ENCODE measurements around the gene GFRAL. TPM values are rescaled to one million over a fixed set of nuclear protein-coding genes. Genes with fewer than 3 reads are reported as not detected.

Gene GFRAL
- polyA plus RNA-seq, 1 donor, result 0.04 TPM

DNA sequence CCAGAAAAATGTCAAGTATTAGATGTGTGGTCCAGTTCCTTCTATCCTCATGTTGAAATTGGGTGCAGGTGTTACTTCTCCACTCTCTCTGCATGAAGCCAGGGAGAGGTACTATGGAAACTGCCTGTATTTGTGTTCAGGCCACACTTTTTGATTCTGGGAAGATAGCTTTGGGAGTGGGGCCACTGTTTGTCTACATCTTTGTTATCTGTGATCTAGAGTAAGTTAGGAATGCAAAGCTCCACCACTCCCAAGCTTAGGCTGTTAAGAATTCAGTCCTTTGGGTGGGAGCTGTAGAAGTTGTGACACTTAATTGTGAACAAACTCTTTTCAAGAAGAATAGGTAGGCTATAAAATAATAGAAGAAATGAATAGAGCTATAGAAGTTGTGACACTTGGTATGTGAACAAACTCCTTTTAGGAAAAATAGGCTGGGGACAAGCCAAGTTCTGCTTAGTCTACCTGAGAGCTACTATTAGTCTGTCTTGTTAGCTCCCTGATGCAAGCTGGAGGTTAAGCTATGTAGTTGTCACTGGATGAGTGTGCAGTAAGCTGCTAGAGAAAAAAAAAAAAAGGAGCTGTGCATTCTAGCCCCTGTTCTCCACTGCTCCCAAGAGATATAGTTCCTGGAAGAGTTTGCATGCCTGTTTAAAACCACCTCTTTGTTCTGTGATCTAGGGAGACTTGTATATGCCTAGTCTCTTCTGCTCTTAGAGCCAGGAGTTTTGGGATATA is 7.1 kb upstream of the GFRAL start:
- Histone ChIP-seq H3K27ac (ENCODE audit: low read length) (no peak overlapping the region), H3K27me3 (ENCODE audit: control insufficient read depth, insufficient read depth, low read length) (no peaks in the 10 kb centered on the region), H3K9me3 (ENCODE audit: control insufficient read depth, low read depth, low read length) (no peaks in the 10 kb centered on the region), H3K4me3 (ENCODE audit: low read length) (no peak overlapping the region), H3K36me3 (ENCODE audit: control insufficient read depth, insufficient read depth, low read length) (no peaks in the 10 kb centered on the region), H3K4me1 (ENCODE audit: control insufficient read depth, insufficient read depth, low read length) (no peaks in the 10 kb centered on the region)
- DNase-seq, result no peak

DNA sequence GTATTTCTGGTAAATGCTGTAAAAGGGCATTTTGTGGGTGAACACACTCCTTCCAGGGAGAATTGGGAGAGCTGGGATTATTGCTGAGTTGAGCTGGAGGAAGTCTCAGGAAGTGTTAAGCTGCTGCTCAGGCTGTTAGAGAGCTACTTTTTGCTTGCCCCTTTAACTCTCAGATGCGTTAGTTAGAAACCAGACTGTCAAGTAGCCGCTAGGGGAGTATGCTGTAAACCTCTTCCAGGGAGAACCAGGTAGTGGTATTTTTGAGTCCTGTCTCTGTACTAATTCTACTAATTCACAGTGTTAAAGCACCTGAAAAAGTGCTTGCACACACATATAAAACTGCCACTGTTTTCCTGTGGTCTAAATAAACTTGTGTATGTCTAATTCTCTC is 6.6 kb upstream of the GFRAL start:
- Histone ChIP-seq H3K27me3 (ENCODE audit: control insufficient read depth, insufficient read depth, low read length) (no peaks in the 10 kb centered on the region), H3K4me3 (ENCODE audit: low read length) (no peak overlapping the region), H3K4me1 (ENCODE audit: control insufficient read depth, insufficient read depth, low read length) (no peaks in the 10 kb centered on the region), H3K36me3 (ENCODE audit: control insufficient read depth, insufficient read depth, low read length) (no peaks in the 10 kb centered on the region), H3K9me3 (ENCODE audit: control insufficient read depth, low read depth, low read length) (no peaks in the 10 kb centered on the region), H3K27ac (ENCODE audit: low read length) (no peak overlapping the region)
- no CpG with 5 or more reads among the region's 2 CpGs for WGBS (ENCODE audit: insufficient coverage, low lambda C conversion rate)
- DNase-seq, result no peak

DNA sequence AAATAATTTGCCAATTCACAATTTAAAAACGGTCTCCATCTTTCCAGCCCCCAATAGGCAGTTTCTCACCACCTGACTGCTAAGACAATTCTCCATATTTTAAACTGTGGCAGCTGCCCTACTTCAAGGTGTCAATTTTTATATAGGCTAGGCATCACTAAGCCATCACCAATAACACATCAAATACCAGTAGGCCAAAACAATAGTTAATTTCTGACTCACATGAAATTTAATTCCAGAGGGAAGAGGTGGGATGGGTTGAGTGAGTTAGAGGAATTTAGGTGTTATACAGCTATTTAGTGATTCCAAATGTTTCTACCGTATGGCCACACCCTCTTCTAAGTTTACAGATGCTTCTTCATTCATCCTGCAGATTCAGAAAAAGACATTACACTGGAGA is 49.9 kb downstream of the GFRAL start:
- WGBS (ENCODE audit: insufficient coverage, low lambda C conversion rate), result no CpG with 5 or more reads among the region's 2 CpGs
- Histone ChIP-seq H3K4me3 (ENCODE audit: low read length) (no peak overlapping the region), H3K36me3 (ENCODE audit: control insufficient read depth, insufficient read depth, low read length) (no peaks in the 10 kb centered on the region), H3K4me1 (ENCODE audit: control insufficient read depth, insufficient read depth, low read length) (no peaks in the 10 kb centered on the region), H3K27me3 (ENCODE audit: control insufficient read depth, insufficient read depth, low read length) (no peaks in the 10 kb centered on the region), H3K9me3 (ENCODE audit: control insufficient read depth, low read depth, low read length) (no peaks in the 10 kb centered on the region), H3K27ac (ENCODE audit: low read length) (no peak overlapping the region)
- no peak for DNase-seq

DNA sequence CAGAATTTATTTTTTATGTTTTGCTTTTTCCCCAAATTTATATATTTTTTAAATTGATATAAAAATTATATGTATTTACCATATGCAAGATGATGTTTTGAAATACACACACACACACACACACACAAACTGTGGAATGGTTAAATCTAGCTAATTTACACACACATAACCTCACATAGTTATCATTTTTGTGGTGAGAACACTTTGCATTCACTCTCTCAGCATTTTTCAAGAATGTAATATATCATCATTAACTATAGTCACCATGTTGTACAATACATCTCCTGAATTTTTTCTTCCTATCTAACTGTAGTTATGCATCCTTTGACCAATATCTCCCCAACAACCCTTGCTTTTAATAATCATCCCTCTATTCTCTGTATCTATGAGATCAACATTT is 52.2 kb downstream of the GFRAL start:
- Histone ChIP-seq H3K9me3 (ENCODE audit: control insufficient read depth, low read depth, low read length) (no peaks in the 10 kb centered on the region), H3K27ac (ENCODE audit: low read length) (no peak overlapping the region), H3K36me3 (ENCODE audit: control insufficient read depth, insufficient read depth, low read length) (no peaks in the 10 kb centered on the region), H3K4me3 (ENCODE audit: low read length) (no peak overlapping the region), H3K27me3 (ENCODE audit: control insufficient read depth, insufficient read depth, low read length) (no peaks in the 10 kb centered on the region), H3K4me1 (ENCODE audit: control insufficient read depth, insufficient read depth, low read length) (no peaks in the 10 kb centered on the region)
- no peak for DNase-seq

DNA sequence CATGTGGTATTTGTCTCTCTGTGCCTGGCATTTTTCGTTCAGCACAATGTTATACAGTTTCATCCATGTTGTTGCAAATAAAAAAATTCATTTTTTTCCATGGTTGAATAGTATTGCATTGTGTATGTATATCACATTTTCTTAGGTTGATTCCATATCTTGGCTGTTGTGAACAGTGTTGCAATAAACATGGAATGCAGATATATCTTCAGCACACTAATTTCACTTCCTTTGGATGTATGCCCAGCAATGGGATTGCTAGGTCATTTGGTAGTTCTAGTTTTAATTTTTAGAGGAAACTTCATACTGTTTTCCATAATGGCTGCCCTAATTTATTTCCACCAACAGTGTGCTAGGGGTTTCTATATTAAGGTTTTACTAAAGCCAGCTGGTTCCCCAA is 52.6 kb downstream of the GFRAL start:
- Histone ChIP-seq H3K27ac (ENCODE audit: low read length) (no peak overlapping the region), H3K4me3 (ENCODE audit: low read length) (no peak overlapping the region), H3K9me3 (ENCODE audit: control insufficient read depth, low read depth, low read length) (no peaks in the 10 kb centered on the region), H3K4me1 (ENCODE audit: control insufficient read depth, insufficient read depth, low read length) (no peaks in the 10 kb centered on the region), H3K27me3 (ENCODE audit: control insufficient read depth, insufficient read depth, low read length) (no peaks in the 10 kb centered on the region), H3K36me3 (ENCODE audit: control insufficient read depth, insufficient read depth, low read length) (no peaks in the 10 kb centered on the region)
- WGBS (ENCODE audit: insufficient coverage, low lambda C conversion rate), result no CpG with 5 or more reads among the region's 1 CpG
- no peak for DNase-seq

DNA sequence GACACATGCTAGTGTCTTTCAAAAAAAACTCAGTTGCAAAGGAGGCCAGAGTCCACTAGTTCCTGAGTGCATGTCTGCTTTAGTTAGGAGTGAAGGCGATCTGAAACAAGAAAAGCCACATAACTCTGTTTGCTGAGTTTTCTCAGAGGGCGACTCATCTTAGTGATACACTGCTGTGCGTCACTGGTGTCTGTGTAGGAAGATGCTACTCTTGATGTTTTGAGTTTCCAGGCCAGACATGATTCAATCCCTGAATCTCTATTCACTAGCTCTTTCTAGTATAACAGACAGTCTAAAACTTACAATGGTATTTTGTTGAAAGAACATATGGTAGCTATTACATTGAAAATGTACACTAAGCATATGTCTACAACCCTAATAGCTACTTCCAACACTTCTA is 60.9 kb downstream of the GFRAL start:
- no peaks in the 10 kb centered on the region for H3K4me1 ChIP-seq (ENCODE audit: control insufficient read depth, insufficient read depth, low read length)
- no CpG with 5 or more reads among the region's 3 CpGs for WGBS (ENCODE audit: insufficient coverage, low lambda C conversion rate)
- H3K9me3 ChIP-seq (ENCODE audit: control insufficient read depth, low read depth, low read length), result no peaks in the 10 kb centered on the region
- H3K36me3 ChIP-seq (ENCODE audit: control insufficient read depth, insufficient read depth, low read length), result no peaks in the 10 kb centered on the region
- no peaks in the 10 kb centered on the region for H3K27me3 ChIP-seq (ENCODE audit: control insufficient read depth, insufficient read depth, low read length)
- no peak overlapping the region for H3K4me3 ChIP-seq (ENCODE audit: low read length)
- DNase-seq, result no peak
- H3K27ac ChIP-seq (ENCODE audit: low read length), result no peak overlapping the region

DNA sequence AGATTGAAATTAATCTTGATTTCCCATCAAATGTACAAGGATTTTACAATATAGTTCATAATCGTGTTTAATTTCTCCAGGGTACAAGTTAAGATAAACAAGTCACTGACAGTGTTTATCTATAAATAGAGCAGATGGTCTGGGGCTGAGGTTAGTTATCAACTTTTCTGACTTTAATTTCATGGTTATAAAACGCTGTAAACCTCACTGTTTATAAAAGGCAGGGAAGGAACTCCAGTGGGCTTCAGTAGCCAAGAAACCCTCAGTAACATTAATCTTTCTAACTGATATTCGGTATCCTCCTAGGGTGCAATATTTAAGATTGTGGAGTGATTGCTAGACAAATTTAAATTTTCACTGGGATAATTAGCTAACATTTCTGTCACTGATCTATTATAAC is 68.6 kb downstream of the GFRAL start:
- H3K9me3 ChIP-seq (ENCODE audit: control insufficient read depth, low read depth, low read length), result no peaks in the 10 kb centered on the region
- no peaks in the 10 kb centered on the region for H3K36me3 ChIP-seq (ENCODE audit: control insufficient read depth, insufficient read depth, low read length)
- H3K27ac ChIP-seq (ENCODE audit: low read length), result no peak overlapping the region
- 33% methylated on average over 1 of the region's 3 CpGs for WGBS (ENCODE audit: insufficient coverage, low lambda C conversion rate)
- no peaks in the 10 kb centered on the region for H3K27me3 ChIP-seq (ENCODE audit: control insufficient read depth, insufficient read depth, low read length)
- no peak for DNase-seq
- H3K4me3 ChIP-seq (ENCODE audit: low read length), result no peak overlapping the region
- no peaks in the 10 kb centered on the region for H3K4me1 ChIP-seq (ENCODE audit: control insufficient read depth, insufficient read depth, low read length)

DNA sequence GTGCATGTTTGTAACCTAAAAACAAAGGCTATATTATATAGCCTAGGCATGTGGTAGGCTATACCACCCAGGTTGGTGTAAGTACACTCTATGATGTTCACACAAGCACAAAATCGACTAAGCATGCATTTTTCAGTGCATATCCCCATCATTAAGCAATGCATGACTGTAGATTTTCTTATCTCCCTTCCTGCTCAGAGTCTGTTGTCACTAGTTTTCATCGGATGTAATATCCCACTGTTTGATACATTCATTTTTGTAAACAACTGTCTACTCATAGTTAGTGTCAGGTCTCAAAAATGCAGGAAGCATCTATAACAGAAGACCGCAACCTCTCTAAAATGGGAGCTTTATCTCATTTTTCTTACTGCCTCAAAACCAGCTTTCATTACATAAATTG is 70.7 kb downstream of the GFRAL start:
- no peaks in the 10 kb centered on the region for H3K4me1 ChIP-seq (ENCODE audit: control insufficient read depth, insufficient read depth, low read length)
- H3K27me3 ChIP-seq (ENCODE audit: control insufficient read depth, insufficient read depth, low read length), result no peaks in the 10 kb centered on the region

DNA sequence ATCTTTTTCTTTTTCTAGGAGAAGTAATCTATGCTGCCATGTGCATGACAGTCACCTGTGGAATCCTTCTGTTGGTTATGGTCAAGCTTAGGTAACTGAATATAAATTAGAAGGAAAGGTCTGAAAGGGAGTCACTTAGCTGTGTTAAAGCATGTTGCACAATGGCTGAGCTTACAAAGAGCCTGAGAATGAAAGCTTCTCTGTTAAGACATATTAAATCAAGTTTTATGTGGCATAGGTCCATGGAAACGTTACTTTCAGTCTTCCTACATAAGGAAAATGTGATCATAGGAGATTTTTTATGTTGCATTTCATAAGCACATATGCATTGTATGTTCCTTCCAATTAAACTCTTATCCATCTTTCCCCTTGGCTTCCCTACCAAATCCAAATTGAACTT is 72.1 kb downstream of the GFRAL start:
- no CpG with 5 or more reads among the region's 1 CpG for WGBS (ENCODE audit: insufficient coverage, low lambda C conversion rate)
- Histone ChIP-seq H3K4me1 (ENCODE audit: control insufficient read depth, insufficient read depth, low read length) (no peaks in the 10 kb centered on the region), H3K27me3 (ENCODE audit: control insufficient read depth, insufficient read depth, low read length) (no peaks in the 10 kb centered on the region), H3K4me3 (ENCODE audit: low read length) (no peak overlapping the region), H3K9me3 (ENCODE audit: control insufficient read depth, low read depth, low read length) (no peaks in the 10 kb centered on the region), H3K36me3 (ENCODE audit: control insufficient read depth, insufficient read depth, low read length) (no peaks in the 10 kb centered on the region), H3K27ac (ENCODE audit: low read length) (no peak overlapping the region)
- no peak for DNase-seq

More for the DNA sequence above, 70.7 kb downstream of the GFRAL start:
- no peak for DNase-seq
- H3K27ac ChIP-seq (ENCODE audit: low read length), result no peak overlapping the region
- H3K4me3 ChIP-seq (ENCODE audit: low read length), result no peak overlapping the region
- no peaks in the 10 kb centered on the region for H3K9me3 ChIP-seq (ENCODE audit: control insufficient read depth, low read depth, low read length)
- no peaks in the 10 kb centered on the region for H3K36me3 ChIP-seq (ENCODE audit: control insufficient read depth, insufficient read depth, low read length)
- WGBS (ENCODE audit: insufficient coverage, low lambda C conversion rate), result 100% methylated on average over 1 of the region's 3 CpGs

DNA sequence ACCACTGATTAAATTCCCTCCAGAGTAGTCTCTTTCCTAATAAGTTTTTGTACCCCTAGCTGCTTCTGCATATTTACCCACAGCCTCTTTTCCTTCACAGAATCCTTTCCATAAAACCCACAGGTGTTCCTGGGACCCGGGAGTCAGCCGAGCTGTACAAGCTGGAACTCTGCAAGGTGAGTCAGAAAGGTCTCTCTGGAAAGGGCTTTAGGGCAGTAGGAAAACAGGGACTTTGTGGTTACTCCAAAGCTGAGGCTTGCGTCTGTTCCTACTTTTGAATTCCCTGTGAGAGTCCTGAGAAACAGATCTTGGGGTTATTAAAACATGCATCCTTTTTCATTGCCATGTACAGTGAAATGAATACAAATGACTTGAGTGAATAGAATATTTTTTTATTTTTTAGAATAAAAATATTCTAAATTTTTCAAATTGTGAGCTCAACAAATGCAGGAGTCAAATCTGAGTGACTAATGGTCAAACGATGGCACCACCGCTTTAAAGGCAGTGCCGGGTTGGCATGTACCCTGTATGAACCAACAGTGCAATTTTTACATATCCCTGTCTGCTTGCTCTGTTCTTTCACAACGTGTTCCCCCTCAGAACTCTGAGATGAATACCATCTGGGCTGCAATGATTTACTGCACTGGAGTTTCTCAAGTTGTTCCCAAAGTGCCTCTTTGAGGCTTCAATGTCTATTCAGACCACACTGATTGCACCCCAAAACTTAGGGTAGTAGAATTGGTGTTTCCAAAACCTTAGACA is 78.4 kb downstream of the GFRAL start:
- no peak for DNase-seq
- Histone ChIP-seq H3K36me3 (ENCODE audit: control insufficient read depth, insufficient read depth, low read length) (no peaks in the 10 kb centered on the region), H3K27me3 (ENCODE audit: control insufficient read depth, insufficient read depth, low read length) (no peaks in the 10 kb centered on the region), H3K4me3 (ENCODE audit: low read length) (no peak overlapping the region), H3K27ac (ENCODE audit: low read length) (no peak overlapping the region), H3K9me3 (ENCODE audit: control insufficient read depth, low read depth, low read length) (no peaks in the 10 kb centered on the region), H3K4me1 (ENCODE audit: control insufficient read depth, insufficient read depth, low read length) (no peaks in the 10 kb centered on the region)
- 40% methylated on average over 1 of the region's 7 CpGs for WGBS (ENCODE audit: insufficient coverage, low lambda C conversion rate)

DNA sequence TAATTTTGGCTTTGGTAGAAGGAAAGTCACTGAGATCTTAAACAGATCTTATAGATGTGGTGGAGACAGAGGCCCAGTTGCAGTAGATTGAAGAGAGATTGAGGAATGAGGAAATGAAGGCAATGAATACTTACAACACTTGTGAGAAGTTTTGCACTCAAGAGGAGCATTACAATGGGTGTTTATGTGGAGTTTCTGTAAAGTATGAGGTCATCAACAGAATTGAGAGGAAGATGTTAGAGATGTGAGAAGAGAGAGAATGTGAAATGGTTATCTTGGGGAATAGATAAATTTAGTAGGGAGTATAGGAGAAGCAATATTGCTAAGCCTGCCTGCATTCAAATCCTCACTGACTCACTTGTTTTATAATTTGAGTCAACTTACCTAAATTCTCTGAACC is 83.4 kb downstream of the GFRAL start:
- H3K4me3 ChIP-seq (ENCODE audit: low read length), result no peak overlapping the region
- no peaks in the 10 kb centered on the region for H3K4me1 ChIP-seq (ENCODE audit: control insufficient read depth, insufficient read depth, low read length)
- DNase-seq, result no peak
- H3K9me3 ChIP-seq (ENCODE audit: control insufficient read depth, low read depth, low read length), result no peaks in the 10 kb centered on the region
- no peaks in the 10 kb centered on the region for H3K27me3 ChIP-seq (ENCODE audit: control insufficient read depth, insufficient read depth, low read length)
- no peak overlapping the region for H3K27ac ChIP-seq (ENCODE audit: low read length)
- H3K36me3 ChIP-seq (ENCODE audit: control insufficient read depth, insufficient read depth, low read length), result no peaks in the 10 kb centered on the region

All from large intestine (tissue), 3 donors.